CD4-positive, alpha-beta T cell treated with Interferon alpha-2 for 1 hour (primary cell): ENCODE measurements around the gene ST3GAL4.
"Not testable (repeated sequence)": the region's sequence is repeated elsewhere in the genome, so short reads cannot be mapped to it uniquely, and the experiment has no call there.

Experiments used
- DNase-seq, 2 donors: peaks; one replicate each; pipeline ENCODE4 v3.0.0-alpha.2; 2020 to 2022

ST3GAL4 gene

DNA sequence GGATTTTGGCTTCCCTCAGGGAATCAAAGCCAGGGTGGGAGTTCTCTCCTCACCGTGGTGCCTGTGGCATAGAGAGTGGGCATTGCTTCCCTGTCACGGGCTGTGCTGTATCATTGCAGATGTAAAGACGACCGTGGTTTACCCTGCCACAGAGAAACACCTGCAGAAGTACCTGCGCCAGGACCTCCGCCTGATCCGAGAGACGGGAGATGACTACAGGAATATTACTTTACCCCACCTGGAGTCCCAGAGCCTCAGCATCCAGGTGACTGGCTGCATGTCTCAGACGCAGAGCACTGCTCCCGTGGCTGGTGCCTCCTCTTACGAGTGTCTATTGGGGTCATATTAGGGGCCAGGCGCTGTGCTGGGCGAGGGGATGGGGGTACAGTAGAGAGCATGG is 24.2 kb upstream of the ST3GAL4 start:
- DNase-seq: no peak

DNA sequence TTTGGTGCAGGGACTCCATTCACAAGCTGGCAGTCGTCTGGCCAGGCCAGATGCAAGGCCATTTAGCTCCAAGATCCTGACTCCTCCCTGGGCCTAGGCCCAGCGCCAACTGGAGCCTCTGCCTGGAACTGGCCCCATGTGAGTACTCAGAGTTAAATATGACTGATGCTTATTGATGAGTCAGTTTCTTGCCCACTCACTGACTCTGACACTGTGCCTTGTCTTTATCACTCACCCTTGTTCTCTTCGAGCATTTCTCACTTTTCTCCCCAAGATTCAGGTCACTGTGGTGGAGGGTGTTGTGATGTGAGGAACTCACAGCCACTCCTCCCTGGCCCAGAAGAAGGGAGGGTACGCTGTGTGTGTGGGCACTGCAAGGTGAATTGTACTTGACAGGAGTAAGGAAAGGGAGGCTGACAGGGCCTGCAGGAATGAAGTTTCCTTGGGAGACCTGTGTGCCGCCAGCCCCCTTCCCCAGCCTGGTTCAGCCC is 23.2 kb upstream of the ST3GAL4 start:
- peak in 1 of 2 donors; percentile 41 for DNase-seq

DNA sequence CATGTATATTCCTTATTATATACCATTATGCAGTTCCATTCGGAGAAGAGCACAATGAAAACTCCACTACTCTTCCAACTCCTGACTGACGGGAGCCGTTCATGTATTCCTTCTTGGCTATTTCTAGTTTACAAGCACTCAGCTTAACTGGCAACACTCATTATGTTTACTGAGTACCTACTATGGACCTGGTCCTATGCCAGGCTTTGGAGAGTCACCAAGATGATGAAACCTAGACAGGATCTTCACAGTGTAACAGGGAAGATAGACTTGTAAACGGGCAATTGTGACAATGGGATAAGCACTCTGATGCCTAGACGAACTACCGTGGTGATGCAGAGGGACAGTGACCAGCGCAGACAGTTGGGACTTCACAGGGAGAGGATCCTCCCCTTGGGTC is 22.3 kb upstream of the ST3GAL4 start:
- no peak for DNase-seq

DNA sequence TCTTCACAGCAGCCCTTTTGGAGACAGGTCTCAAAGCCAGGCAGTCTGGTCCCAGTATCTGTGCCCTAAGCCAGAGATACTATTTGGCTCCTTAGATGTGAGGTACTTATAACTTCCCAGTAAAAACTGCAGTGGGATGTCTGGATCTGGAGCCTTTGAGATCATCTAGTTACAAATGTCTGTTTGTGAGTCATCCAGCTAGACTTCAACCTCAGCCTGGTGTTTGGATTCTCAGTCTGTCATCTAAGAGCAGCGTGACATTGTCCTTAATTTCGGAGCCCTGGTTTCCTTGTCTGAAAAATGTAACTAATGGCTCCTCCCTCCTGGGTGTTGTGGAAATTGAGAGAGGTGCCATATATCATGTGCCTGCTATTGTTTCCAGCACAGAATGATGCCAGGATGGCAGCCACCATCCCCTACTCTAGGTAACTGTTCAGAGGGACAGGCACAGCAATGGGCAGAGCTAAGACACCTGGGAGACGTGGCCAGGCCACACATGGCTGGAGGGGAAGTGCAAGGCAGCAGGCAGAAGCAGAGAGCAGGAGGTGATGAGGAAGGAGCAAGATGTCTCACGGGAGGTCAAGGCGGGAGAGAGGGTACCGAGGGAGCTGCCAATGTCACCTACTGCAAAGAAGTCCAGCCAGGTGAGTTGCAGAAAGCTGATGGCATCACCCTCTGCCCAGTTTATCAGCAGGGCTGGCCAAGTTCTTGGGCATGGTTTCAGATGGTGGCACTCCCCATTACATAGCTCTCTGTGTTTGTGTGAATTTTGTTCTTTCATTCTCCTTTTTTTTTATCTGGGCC is 20.6 kb upstream of the ST3GAL4 start:
- no peak for DNase-seq

DNA sequence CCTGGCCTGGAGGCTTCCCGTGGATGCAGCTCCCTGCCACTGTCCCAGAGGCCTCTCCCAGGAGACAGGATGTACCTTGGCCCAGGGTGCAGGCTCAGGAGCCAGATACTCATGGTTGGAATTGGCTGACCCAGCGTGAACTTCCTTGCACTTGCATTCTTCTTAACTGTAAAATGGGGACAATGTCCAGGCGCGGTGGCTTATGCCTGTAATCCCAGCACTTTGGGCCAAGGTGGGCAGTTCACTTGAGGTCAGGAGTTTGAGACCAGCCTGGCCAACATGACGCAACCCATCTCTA is 20.1 kb upstream of the ST3GAL4 start:
- no peak for DNase-seq

- DNase-seq: no peak
These were observed 19.3 kb upstream of the ST3GAL4 start for GRCh38 chr11:126336138-126336541.

DNA sequence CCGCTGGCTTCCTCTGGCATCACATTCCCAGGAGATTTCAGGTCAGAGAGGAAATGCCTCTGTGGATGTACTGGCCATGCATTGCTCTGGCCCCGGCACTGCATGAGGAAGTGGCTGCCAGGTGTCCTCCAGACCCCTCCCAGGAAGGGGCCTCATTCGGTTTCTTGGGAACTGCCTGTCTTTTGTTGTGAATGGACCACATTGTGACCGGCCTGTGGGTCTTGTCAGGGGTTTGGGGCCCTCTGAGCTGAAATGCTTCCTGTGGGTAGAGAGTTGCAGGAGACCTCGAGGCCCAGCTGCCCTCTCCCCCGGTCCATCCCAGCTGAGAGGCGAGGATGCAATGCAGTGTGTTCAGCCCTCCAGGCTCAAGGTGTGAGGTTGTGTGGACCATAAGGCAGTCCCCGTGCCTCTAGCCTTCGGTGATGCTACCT is 18.8 kb upstream of the ST3GAL4 start:
- DNase-seq: no peak

GRCh38 chr11:126337126-126337473 is 18.4 kb upstream of the ST3GAL4 start:
- DNase-seq: no peak

- peak in 1 of 2 donors; percentile 29 for DNase-seq
These were observed 17.8 kb upstream of the ST3GAL4 start for GRCh38 chr11:126337474-126338241.

DNA sequence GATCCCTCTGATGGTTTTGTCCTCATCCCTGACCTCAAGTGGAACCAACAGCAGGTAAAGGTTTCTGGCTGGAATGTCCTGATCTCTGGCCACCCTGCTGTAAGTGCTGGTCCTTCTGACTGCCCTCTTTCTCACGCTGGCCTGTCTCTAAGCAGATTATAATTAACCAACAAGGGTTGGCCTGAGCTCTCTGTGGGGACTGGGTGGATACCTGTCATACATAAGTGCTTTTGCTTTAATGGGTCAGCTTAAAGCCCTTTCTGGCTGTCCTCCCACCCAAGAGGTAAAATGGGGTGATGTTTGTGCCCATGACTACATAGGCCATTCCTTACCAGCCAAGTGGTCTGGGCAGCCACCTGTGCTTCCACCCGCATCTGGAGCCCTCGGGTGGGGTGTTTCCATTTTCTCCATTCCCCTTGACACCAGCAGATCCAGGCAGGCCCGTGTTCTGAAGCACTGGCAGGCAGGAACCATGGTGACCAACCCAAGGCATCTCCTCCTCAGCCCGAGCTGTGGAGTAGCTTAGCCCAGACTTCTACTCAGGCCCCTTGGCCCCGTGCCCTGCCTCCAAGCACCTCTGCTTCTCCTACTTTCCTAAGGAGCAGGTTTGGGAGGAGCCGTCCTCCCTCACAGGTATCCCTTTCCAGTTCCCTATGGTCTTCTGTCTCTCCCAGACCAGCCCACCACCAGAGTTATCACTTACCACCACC is 17.0 kb upstream of the ST3GAL4 start:
- DNase-seq: no peak

DNA sequence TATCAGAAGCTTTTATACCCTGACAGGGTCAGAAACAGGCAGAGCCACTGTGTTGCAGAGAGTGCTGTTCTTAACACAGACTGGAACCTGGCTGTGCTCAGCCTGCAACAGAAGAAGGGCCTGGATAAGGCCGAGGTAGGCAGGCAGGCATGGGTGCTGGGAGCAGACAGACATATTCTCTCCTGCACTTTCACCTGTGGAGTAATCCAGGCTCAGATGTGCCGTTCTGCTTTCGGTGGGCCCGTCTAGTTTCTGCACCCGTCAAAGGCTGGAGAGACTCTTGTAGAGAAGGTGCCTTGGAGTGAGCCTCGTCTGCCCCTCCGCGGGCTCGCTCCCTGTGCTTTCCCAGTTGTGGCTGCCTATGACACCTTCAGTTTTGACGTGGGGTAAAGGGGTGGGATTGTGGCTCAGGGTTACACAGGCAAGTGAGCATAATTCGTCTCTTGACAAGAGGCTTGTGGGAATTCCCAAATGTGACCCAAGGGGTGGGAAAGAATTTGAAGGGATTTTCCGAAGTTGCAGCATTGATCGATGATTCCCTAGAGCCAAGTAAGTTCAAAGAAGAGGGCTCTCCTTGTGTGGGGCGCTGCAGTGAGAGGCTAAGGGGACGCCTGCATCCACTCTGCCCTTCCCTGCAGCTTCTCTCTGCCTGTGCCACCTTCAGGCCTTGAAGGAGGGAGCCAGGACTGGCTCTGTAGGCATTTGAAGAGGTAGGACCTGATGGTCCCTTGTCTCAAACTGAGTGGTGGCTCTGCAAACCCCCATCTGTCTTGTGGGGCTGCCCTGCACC is 16.2 kb upstream of the ST3GAL4 start:
- no peak for DNase-seq

DNA sequence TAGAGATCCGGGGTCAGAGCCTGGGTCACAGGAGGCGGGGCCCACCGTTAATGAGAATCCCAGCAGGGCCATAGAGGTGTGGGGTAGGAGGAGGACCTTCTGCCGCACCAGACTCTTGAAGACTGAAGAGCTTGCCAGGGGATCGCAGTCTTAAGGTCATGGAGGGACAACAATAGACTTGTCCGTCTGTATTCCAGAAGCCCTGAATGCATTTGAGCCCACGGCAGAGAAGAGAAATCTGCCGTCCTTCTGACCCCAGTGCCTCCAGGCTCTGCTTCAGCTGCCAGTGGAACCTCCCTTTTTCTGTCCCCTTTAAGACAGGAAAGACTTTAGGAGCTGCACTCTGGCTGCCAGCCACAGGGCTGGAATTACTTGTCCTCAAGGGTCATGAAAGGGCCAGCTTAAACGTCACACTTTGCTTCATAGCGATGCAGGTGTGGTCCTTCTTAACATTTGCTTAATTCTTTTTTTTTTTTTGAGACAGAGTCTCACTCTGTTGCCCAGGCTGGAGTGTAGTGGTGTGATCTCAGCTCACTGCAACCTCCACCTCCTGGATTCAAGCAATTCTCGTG is 15.5 kb upstream of the ST3GAL4 start:
- DNase-seq: no peak

DNA sequence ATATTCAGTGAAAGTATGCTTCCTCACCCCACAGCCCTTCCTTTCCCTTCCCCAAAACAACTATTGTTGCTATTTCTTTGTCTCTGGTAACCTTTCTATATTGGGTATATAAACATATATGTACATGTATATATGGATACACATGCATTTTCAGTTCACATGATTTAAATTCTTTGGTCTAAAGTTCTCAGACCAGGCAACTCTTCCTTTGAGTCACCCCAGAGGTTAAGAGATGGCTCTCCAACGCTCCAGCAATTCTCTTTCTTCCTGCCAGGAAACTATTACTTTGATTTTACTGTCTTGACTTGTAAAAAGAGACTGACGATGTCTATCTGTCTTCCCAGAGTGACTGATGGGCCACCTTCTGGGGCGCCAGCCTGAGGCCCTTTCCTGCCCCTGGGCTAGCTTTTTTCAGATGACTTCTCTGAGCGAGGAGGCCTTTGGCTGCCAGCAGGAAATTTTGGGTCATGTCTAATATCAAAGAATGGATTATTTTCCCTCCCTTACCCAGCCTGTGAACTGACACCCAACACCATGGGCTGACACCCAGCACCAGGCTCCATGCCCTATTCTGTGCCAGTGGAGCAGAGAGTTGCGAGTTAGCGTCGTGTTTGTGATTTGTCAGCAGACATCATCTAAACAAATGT is 14.4 kb upstream of the ST3GAL4 start:
- DNase-seq: no peak

- DNase-seq: no peak
These were observed 13.7 kb upstream of the ST3GAL4 start for GRCh38 chr11:126341760-126342161.

- DNase-seq: no peak
These were observed 12.4 kb upstream of the ST3GAL4 start for GRCh38 chr11:126343051-126343450.

- no peak for DNase-seq
These were observed 11.1 kb upstream of the ST3GAL4 start for GRCh38 chr11:126344141-126345080.

- DNase-seq: no peak
These were observed 10.2 kb upstream of the ST3GAL4 start for GRCh38 chr11:126345283-126345682.

- peak; percentile 27 to 76 for DNase-seq
These were observed 9.5 kb upstream of the ST3GAL4 start for GRCh38 chr11:126345759-126346585.

DNA sequence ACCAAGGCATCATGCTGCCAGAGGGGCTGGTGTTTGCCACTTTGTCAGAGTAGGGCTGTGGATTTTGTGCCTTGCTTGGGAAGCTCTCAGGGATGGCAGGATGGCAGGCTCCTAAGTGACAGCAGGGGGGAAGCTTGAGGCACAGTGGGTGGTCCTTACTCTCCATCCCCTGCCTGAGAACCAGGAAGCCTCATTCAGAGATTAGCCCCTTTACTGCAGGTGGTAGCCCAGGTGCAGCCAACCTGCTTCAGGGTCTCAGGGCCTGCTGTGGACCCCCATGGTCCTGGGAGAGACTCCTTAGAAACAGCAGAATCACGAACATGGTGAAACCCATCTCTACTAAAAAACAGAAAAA is 8.9 kb upstream of the ST3GAL4 start:
- DNase-seq: no peak

DNA sequence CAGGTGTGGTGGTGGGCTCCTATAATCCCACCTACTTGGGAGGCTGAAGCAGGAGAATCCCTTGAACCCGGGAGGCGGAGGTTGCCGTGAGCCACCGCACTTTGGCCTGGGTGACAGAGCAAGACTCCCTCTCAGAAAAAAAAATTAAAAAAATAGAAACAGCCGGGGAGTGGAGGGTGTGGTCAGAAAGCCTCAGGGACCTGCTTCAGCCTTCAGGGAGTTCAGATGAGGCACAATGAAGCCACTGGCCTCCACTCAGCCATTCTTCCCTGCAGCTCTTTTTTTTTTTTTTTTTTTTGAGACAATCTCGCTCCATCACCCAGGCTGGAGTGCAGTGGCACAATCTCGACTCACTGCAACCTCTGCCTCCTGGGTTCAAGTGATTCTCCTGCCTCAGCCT is 8.5 kb upstream of the ST3GAL4 start:
- not testable (repeated sequence) for DNase-seq
